NCI-H524 (cell line): Measurements from ENCODE around the gene PLK1.

Source experiments
- DNase-seq, 2 experiments: peaks; one replicate each; lab custom pipeline; 2025; lab: John Stamatoyannopoulos, UW

The PLK1 gene

GRCh38 chr16:23679986-23680336 lies 1.3 kb downstream of the PLK1 start:
- DNase-seq = no peak

- DNase-seq = no peak
Measured at GRCh38 chr16:23682181-23682580, 3.5 kb downstream of the PLK1 start.

DNA sequence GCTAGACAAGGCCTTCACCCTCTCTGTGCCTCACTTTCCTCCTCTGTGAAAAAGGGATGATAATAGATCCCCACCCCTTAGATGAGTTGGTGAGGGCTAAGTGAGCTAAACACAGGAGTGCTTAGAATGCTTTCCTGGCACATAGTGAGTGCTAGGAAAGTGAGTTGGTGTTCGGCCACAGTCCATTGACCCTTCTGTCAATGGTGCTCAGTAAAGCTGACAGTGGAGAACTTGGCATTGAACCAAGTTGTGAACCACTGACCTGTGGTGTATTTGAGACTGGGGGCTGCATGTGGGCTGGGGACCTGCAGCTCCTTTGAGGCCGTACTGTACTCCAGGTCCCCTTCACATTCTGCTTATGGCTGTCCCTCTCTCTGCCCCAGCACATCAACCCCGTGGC lies 4.8 kb downstream of the PLK1 start:
- DNase-seq = no peak

- DNase-seq = no peak
Measured at GRCh38 chr16:23687034-23687808, 8.5 kb downstream of the PLK1 start.

DNA sequence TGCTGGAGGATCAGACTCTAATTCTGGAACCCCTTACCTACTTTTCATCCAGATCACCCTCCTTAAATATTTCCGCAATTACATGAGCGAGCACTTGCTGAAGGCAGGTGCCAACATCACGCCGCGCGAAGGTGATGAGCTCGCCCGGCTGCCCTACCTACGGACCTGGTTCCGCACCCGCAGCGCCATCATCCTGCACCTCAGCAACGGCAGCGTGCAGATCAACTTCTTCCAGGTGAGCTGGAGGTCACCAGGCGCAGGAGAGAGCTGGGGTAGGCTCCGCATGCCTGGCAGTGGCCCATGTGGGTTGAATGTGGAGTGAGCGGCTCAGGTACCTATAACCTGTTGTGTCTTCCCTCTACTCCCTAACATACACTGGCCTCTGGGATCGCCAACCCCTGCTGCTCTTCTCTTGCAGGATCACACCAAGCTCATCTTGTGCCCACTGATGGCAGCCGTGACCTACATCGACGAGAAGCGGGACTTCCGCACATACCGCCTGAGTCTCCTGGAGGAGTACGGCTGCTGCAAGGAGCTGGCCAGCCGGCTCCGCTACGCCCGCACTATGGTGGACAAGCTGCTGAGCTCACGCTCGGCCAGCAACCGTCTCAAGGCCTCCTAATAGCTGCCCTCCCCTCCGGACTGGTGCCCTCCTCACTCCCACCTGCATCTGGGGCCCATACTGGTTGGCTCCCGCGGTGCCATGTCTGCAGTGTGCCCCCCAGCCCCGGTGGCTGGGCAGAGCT lies 10.9 kb downstream of the PLK1 start:
- DNase-seq = no peak

DNA sequence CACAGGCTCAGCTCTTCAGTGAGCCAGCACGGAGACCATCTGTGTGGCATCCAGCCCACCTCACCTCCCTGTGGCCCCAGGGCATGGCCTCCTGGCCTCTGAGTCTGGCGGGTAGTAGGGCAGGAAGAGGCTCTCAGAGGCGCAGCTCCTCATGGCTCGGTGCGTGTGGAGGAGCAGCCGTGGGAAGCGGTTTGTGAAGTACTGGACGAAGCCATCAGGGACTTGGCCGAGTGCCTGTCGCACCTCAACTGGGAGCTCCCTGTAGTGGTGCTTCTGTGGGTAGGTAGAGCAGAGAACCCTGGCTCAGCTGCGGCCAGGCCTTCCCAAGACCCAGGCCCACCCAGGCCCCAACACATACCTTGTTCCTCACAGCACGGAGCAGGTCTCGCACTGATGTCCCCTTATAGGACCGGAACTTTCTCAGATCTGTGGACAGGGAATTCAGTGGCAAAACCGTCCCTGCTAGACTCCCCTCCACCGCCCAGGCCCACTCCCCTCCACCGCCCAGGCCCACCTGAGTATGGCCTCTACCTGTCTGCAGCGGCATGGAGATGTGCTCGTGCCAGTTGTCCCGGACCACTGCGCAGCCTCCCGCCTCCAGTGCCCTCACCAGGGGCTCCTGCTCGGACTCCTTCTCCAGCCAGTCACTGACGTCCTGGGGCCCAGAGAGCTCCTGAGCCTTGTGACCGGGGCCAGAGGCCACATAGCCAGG lies 12.2 kb downstream of the PLK1 start:
- DNase-seq = no peak

- DNase-seq = no peak
Measured at GRCh38 chr16:23691483-23692189, 12.9 kb downstream of the PLK1 start.

GRCh38 chr16:23692190-23692837 lies 13.6 kb downstream of the PLK1 start:
- DNase-seq = no peak

DNA sequence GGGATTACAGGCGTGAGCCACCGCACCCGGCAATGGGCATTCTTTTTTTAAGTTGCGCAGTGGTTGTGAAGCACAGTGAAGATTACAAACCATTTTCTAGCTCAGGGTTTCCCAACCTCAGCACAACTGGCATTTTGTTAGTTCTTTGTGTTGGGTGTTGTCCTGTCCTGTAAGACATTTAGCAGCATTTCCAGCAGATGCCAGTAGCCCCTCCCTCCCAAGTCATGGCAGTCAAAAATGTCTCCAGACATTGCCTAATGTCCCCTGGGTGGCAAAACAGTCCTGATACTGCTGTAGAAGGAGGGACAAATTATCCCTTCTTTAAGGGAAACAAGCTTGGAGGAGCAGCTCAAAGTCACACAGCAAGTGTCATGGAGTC lies 15.6 kb downstream of the PLK1 start:
- DNase-seq = no peak

DNA sequence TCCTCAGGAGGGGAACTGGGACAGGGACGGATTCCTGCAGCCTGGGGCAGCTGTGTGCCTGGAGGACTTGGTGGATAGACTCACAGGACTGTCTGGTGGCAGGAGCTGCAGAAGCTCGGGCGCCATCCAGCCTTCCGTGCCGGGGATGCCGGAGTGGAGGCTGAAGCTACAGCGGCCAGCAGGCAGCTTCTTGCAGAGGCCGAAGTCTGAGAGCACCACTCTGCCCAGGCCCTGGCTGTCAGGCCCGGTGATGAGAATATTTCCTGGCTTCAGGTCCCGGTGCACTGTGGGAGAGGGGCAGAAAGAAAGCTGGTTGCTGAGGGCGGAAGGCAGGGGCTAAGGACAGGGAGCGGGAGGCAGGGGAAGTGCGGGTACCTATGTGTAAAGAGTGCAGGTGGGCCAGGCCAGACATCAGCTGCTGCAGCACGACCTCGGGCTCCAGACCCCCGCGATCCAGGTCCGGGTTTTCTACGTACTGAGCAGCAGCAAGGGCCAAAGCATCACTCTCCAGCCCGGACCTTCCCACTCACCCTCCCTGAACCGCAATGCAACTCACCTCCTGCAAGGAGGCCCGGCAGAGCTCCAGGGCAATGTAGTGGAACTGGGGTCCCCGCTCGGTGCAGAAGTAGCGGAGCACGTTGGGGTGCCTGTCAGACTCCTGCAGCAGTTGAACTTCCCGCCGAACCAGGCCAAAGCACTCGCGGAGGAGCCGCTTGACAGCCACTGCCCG lies 16.1 kb downstream of the PLK1 start:
- DNase-seq = no peak

- DNase-seq = no peak
Measured at GRCh38 chr16:23695756-23696155, 17.1 kb downstream of the PLK1 start.

- no peak for DNase-seq
Measured at GRCh38 chr16:23699100-23699499, 20.4 kb downstream of the PLK1 start.

- DNase-seq = no peak
Measured at GRCh38 chr16:23700093-23700492, 21.4 kb downstream of the PLK1 start.

GRCh38 chr16:23700509-23700908 lies 21.8 kb downstream of the PLK1 start:
- peak in 1 of 2 experiments; percentile 42 for DNase-seq

DNA sequence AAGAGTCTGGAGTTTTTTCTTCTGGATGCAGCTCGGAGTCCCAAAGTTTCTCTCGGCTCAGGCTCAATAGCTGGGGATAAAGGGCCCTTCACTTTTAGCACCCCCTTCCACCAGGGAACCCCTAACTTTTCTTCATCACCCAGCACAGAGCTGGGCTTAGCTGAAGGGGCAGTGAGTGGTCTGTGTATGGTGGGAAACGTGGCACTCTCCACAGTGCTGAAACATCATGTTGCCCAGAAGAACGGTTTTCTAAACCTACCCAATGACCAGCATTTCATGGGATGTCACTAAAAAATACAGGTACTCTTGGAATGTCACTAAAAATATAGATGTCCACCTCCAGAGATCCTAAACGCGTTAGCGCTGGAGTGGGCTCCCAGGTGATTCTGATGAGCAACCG lies 22.4 kb downstream of the PLK1 start:
- no peak for DNase-seq

DNA sequence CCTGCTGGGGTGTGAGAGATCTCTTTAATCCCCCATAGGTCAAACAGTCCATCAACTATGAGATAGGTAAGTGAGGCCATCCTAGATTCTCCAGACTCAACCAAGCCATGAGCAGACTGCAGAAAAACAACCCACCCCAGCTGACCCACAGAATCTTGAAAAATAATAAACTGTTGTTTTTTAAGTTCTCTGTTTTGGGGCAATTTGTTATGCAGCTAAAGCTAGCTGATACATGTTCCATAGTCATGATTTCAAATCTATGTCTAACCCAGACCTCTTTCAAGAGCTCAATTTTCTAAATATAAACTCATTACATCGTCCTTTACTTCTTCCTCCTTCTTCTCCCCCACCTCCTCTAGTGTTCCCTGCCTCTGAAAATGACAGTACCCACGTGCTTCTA lies 24.3 kb downstream of the PLK1 start:
- DNase-seq = no peak

DNA sequence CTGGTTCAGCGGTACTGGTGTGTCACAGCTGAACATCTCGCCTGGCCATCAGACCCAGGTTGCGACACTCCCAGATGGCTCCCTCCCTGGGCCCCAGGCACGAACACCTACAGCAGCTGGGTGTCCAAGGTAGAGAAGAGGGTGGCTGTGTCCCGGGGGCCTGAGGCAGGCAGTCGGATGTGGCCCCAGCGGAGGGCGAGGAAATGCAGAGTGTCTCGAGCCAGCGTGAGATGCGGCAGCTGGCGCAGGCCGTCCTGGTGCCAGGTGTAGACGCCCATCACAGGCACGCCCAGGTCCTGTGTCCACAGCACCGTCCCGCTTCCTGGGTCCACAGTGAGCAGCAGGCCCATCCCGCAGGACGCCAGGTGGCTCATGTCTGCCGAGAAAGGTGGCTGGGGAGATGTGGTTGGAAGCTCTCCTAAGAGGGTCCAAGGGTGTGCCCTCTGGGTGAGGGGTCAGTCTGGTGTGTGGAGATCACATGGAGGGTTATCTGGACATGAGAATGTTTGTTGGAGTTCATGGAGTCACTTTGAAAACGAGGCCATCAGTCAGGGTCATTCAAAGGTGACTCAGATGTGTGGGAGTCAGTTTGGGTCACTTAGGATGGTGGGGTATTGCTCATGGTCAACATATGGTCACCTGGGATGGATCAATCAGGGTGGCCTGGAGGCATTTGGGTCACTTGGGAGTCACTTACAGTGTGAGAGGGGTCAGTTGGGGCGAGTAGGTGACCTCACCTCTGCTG lies 26.3 kb downstream of the PLK1 start:
- no peak for DNase-seq

- no peak for DNase-seq
Measured at GRCh38 chr16:23705517-23705902, 26.8 kb downstream of the PLK1 start.

GRCh38 chr16:23706439-23706838 lies 27.8 kb downstream of the PLK1 start:
- DNase-seq = no peak

GRCh38 chr16:23709536-23709935 lies 30.8 kb downstream of the PLK1 start:
- DNase-seq = no peak

GRCh38 chr16:23710008-23710407 lies 31.3 kb downstream of the PLK1 start:
- DNase-seq = no peak
